PC-3 (cell line): ENCODE results near the gene WNK2. TPM values are rescaled to one million over a fixed set of nuclear protein-coding genes. Genes with fewer than 3 reads are reported as not detected.

ENCODE experiments used
- ATAC-seq: fragments of 200-7000 bp; cut with Tn5 transposase; 2 replicates; pipeline ENCODE4 v1.9.1; 2020; ENCODE audit warnings: mild to moderate bottlenecking, moderate library complexity
- BruUV-seq: library from RNA; stranded (reverse); fragments of 400-500 nt; replicated peaks from 2 replicates; lab custom pipeline; 2021; lab: Mats Ljungman, UMichigan
- CTCF ChIA-PET: fragments of 300-600 bp; sonication (Branson Sonifier 250); formaldehyde crosslinking; loops from one replicate; lab custom pipeline; 2022; ENCODE audit warnings: antibody characterized with exemption; lab: Charles Lee
- POLR2A ChIA-PET: fragments of 300-600 bp; sonication (Branson Sonifier 250); formaldehyde crosslinking; loops from one replicate; lab custom pipeline; 2022; ENCODE audit warnings: antibody characterized with exemption; ENCODE audit not compliant: unreplicated experiment; lab: Charles Lee
- DNase-seq: peaks from one replicate; pipeline ENCODE4 v3.0.0-alpha.2; 2015
- H2AFZ ChIP-seq: fragments of 300-600 bp; sonication (generic); 2 replicates; pipeline ENCODE4 v1.6.0; 2016; ENCODE audit warnings: antibody characterized with exemption, low read length
- H3F3A ChIP-seq: fragments of 300-600 bp; sonication (generic); one replicate; pipeline ENCODE4 v1.6.0; 2017; ENCODE audit warnings: antibody characterized with exemption, low read length, control low read depth, mild to moderate bottlenecking; ENCODE audit not compliant: unreplicated experiment
- H3K27ac ChIP-seq: fragments of 300-600 bp; sonication (generic); 2 replicates; pipeline ENCODE4 v1.5.1; 2016; ENCODE audit warnings: mild to moderate bottlenecking, low read length
- H3K27me3 ChIP-seq: fragments of 300-600 bp; sonication (generic); 2 replicates; pipeline ENCODE4 v1.6.1; 2016; ENCODE audit warnings: low read length, mixed read lengths
- H3K36me3 ChIP-seq: fragments of 300-600 bp; sonication (generic); 2 replicates; pipeline ENCODE4 v1.6.1; 2016; ENCODE audit warnings: low read depth, mixed run types, low read length, mixed read lengths
- H3K4me1 ChIP-seq: fragments of 300-600 bp; sonication (generic); 2 replicates; pipeline ENCODE4 v1.5.1; 2016; ENCODE audit warnings: low read length; ENCODE audit not compliant: insufficient read depth
- H3K4me2 ChIP-seq: fragments of 300-600 bp; sonication (generic); 2 replicates; pipeline ENCODE4 v1.6.0; 2016; ENCODE audit warnings: low read length
- H3K4me3 ChIP-seq: fragments of 300-600 bp; sonication (generic); 2 replicates; pipeline ENCODE4 v1.5.1; 2016; ENCODE audit warnings: mild to moderate bottlenecking, low read length, mixed read lengths
- H3K79me2 ChIP-seq: fragments of 300-600 bp; sonication (generic); 2 replicates; pipeline ENCODE4 v1.6.1; 2017; ENCODE audit warnings: low read length, mixed read lengths
- H3K9ac ChIP-seq: fragments of 300-600 bp; sonication (generic); 2 replicates; pipeline ENCODE4 v1.6.0; 2016; ENCODE audit warnings: mild to moderate bottlenecking, low read length
- H3K9me2 ChIP-seq: fragments of 300-600 bp; sonication (generic); replicated peaks from 2 replicates; pipeline ENCODE4 v1.6.1; 2016; ENCODE audit warnings: mixed run types, low read length, mixed read lengths
- H3K9me3 ChIP-seq: fragments of 300-600 bp; sonication (generic); 2 replicates; pipeline ENCODE4 v1.6.1; 2016; ENCODE audit warnings: low read length, mixed read lengths
- H4K20me1 ChIP-seq: fragments of 300-600 bp; sonication (generic); 2 replicates; pipeline ENCODE4 v1.6.1; 2016; ENCODE audit warnings: low read length, mixed read lengths
- EZH2 ChIP-seq: fragments of 300-600 bp; sonication (generic); IDR thresholded peaks from one replicate; pipeline ENCODE4 v1.6.1; 2017; ENCODE audit warnings: antibody characterized with exemption, mild to moderate bottlenecking, low read length; ENCODE audit not compliant: unreplicated experiment
- EZH2phosphoT487 ChIP-seq: fragments of 300-600 bp; sonication (generic); IDR thresholded peaks from 2 replicates; pipeline ENCODE4 v1.6.1; 2018; ENCODE audit warnings: mild to moderate bottlenecking, antibody characterized with exemption, low read length, borderline replicate concordance
- intact Hi-C: fragments of 100-400 bp; cut with micrococcal nuclease; formaldehyde crosslinking; loops from 2 replicates; pipeline ENCODE4 v1.9.0; 2023
- total RNA-seq: library from RNA; depleted of rRNA; stranded (reverse); fragments of >200 nt; gene quantifications from 2 replicates; pipeline ENCODE4 v1.2.3, GENCODE V29; 2014
- TF ChIP-seq, protein P1 (sequence below): fragments of 300-600 bp; sonication (generic); conservative IDR thresholded peaks from 2 replicates; pipeline ENCODE4 v1.5.1; 2017; ENCODE audit warnings: antibody characterized with exemption, low read depth, mild to moderate bottlenecking, low read length

Gene WNK2
- total RNA-seq, 1 experiment from 2014 or later = 11.7 TPM

DNA sequence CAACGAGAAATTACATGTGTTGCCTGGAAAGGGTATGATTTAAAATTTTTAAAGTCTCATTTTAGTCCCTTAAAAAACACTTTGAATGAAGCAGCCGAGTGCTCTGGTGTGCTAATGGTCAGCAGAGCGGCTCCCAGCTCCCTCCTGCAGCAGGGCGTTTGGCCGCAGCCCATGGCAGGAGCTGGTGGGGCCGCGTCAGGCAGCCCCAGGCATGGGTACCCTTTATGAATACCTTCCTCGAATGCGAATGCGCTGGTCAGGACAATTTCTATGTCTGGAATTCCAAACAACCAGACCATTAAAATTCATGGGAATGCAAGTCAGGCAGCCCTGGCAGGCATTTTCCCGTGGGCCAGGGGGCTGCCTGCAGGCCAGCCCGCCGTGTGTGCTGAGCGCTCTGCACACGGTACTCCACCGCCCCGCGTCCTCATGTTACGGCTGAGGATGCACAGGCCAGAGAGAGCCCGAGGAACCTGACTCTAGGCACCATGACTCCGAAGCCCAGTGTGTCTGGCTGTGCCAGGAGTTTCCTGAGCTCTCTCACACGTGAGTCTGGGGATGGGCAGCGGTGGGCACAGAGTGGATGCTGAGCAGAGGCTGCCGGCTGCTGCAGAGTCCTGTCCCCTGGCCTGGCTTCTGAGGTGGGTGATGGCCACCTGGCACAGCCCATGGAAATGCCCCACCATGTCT lies 123.7 kb downstream of the WNK2 start:
- Histone ChIP-seq H3K4me2 (no peak overlapping the region), H4K20me1 (no peaks in the 10 kb centered on the region), H3F3A (no peaks in the 10 kb centered on the region), H3K36me3 (no peaks in the 10 kb centered on the region), H3K4me1 (peaks cover 5% of the 10 kb centered on the region), H3K4me3 (no peak overlapping the region), H3K79me2 (no peaks in the 10 kb centered on the region), H3K27me3 (no peaks in the 10 kb centered on the region), H3K27ac (no peak overlapping the region), H2AFZ (no peak overlapping the region), H3K9ac (no peak overlapping the region), H3K9me3 (no peaks in the 10 kb centered on the region), H3K9me2 (no peaks in the 10 kb centered on the region)
- no TSS peak for BruUV-seq
- no peak for DNase-seq
- CTCF ChIA-PET = no interaction called here
- TF ChIP-seq EZH2phosphoT487 (no peak), EZH2 (no peak)
- TF ChIP-seq, protein P1, sequence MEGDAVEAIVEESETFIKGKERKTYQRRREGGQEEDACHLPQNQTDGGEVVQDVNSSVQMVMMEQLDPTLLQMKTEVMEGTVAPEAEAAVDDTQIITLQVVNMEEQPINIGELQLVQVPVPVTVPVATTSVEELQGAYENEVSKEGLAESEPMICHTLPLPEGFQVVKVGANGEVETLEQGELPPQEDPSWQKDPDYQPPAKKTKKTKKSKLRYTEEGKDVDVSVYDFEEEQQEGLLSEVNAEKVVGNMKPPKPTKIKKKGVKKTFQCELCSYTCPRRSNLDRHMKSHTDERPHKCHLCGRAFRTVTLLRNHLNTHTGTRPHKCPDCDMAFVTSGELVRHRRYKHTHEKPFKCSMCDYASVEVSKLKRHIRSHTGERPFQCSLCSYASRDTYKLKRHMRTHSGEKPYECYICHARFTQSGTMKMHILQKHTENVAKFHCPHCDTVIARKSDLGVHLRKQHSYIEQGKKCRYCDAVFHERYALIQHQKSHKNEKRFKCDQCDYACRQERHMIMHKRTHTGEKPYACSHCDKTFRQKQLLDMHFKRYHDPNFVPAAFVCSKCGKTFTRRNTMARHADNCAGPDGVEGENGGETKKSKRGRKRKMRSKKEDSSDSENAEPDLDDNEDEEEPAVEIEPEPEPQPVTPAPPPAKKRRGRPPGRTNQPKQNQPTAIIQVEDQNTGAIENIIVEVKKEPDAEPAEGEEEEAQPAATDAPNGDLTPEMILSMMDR = no peak
- POLR2A ChIA-PET = no interaction called here
- intact Hi-C loops = no loop called here
- ATAC-seq = no peak

DNA sequence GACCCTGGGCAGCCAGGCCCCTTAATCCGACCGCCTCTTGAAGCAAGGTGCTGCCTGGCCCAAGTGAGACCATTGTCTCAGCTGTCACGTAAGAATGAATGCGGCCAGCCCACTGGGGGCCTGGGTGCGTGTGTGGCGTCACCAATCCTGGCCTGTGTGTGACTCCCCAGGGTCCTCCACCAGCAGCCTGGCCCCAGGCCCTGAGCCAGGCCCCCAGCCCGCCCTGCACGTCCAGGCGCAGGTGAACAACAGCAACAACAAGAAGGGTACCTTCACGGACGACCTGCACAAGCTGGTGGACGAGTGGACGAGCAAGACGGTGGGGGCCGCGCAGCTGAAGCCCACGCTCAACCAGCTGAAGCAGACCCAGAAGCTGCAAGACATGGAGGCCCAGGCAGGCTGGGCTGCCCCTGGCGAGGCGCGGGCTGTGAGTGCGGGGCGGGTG lies 124.2 kb downstream of the WNK2 start:
- H3K79me2 ChIP-seq = no peaks in the 10 kb centered on the region
- BruUV-seq = no TSS peak
- no peak for ATAC-seq
- H3K9me2 ChIP-seq = no peaks in the 10 kb centered on the region
- DNase-seq = no peak
- CTCF ChIA-PET = no interaction called here
- H3K27ac ChIP-seq = no peak overlapping the region
- H3K4me2 ChIP-seq = no peak overlapping the region
- H4K20me1 ChIP-seq = no peaks in the 10 kb centered on the region
- intact Hi-C loops = no loop called here
- TF ChIP-seq EZH2 = no peak
- TF ChIP-seq, protein P1 = no peak
- TF ChIP-seq EZH2phosphoT487 = no peak
- no peaks in the 10 kb centered on the region for H3K36me3 ChIP-seq
- no peak overlapping the region for H3K9ac ChIP-seq
- no peak overlapping the region for H3K4me3 ChIP-seq
- H3K9me3 ChIP-seq = no peaks in the 10 kb centered on the region
- peaks cover 9% of the 10 kb centered on the region for H3K4me1 ChIP-seq
- H3F3A ChIP-seq = no peaks in the 10 kb centered on the region
- no peak overlapping the region for H2AFZ ChIP-seq
- POLR2A ChIA-PET = no interaction called here
- no peaks in the 10 kb centered on the region for H3K27me3 ChIP-seq

DNA sequence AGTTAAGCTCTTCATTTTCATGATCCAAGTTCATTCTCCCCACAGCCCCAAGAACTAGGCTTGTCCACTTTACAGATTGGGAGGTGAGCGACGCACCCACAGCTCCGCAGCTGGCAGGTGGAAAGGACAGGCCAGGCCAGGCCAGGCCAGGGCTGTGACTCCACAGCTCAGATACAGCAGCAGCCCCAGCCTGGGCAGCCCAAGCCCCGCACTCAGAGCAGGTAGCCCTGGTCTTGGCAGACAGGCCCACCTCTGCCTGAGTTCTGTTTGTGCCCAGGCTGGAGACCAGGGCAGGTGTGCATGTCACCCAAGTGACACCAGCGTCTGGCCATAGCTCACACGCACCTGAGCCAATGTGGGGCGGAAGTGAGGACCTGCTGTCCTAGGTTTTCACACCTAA lies 124.7 kb downstream of the WNK2 start:
- intact Hi-C loops = no loop called here
- no peaks in the 10 kb centered on the region for H3K36me3 ChIP-seq
- H3K4me2 ChIP-seq = no peak overlapping the region
- POLR2A ChIA-PET = no interaction called here
- no peaks in the 10 kb centered on the region for H3K79me2 ChIP-seq
- H3K9me3 ChIP-seq = no peaks in the 10 kb centered on the region
- BruUV-seq = no TSS peak
- no peaks in the 10 kb centered on the region for H4K20me1 ChIP-seq
- ATAC-seq = no peak
- DNase-seq = no peak
- CTCF ChIA-PET = no interaction called here
- no peak overlapping the region for H3K9ac ChIP-seq
- H3K27me3 ChIP-seq = no peaks in the 10 kb centered on the region
- no peak overlapping the region for H3K27ac ChIP-seq
- no peaks in the 10 kb centered on the region for H3K9me2 ChIP-seq
- no peak overlapping the region for H3K4me3 ChIP-seq
- H3F3A ChIP-seq = no peaks in the 10 kb centered on the region
- TF ChIP-seq, protein P1 = no peak
- TF ChIP-seq EZH2phosphoT487 (no peak), EZH2 (no peak)
- no peak overlapping the region for H2AFZ ChIP-seq
- H3K4me1 ChIP-seq = peaks cover 14% of the 10 kb centered on the region
